Measurements from ENCODE around the gene EIF4G3. TPM values are rescaled to one million over a fixed set of nuclear protein-coding genes. Genes with fewer than 3 reads are reported as not detected.
A peak's percentile ranks its signal among the peaks of the same experiment; 100 is the strongest.
"Not testable (repeated sequence)": the region's sequence is repeated elsewhere in the genome, so short reads cannot be mapped to it uniquely, and the experiment has no call there.

Gene EIF4G3
- total and polyA plus RNA-seq, 2 donors (not counting 1 experiment from before 2014, with no cell fraction given), result 33.6 to 76.0 TPM

DNA sequence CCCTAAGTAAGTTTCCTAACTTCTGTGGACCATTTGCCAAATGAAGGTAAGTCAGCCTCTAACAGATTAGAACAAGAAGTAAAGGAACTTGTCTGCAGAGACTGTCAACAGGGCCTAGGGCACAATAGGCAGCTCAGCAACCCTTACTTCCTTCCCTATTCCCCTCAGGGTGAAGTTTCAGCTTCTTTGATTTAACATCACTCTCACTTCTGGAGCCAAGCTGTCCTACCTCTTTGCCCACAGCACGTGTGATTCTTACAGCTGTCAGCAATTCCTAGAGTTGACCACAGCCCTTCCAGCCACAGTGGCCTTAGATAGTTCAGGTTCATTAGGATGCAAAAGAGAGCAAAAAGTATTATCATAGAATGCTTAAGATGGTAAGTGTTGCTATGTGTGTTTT, 7.6 kb upstream of the EIF4G3 start:
- H3K9me3 ChIP-seq (ENCODE audit: control extremely low read depth in 1 of 3, control insufficient read depth in 2 of 3, insufficient read depth in 1 of 3, low read length in 2 of 3), result no peaks in the 10 kb centered on the region
- H2AFZ ChIP-seq (ENCODE audit: insufficient read depth, low read depth, low read length, poor library complexity, severe bottlenecking), result peak overlapping the region; percentile 61
- ATAC-seq (ENCODE audit: low read depth), result peak; percentile 91
- Mint-ChIP-seq H3K4me3 (peak overlapping the region; percentile 59), H3K4me1 (peaks cover 23% of the 10 kb centered on the region), H3K9me3 (ENCODE audit: insufficient read depth) (no peaks in the 10 kb centered on the region), H3K27ac (peak overlapping the region; percentile 87), H3K27me3 (no peaks in the 10 kb centered on the region)
- no peaks in the 10 kb centered on the region for H3K79me2 ChIP-seq (ENCODE audit: control insufficient read depth, insufficient read depth, low read length)
- peak overlapping the region; percentile 30 to 77 for H3K27ac ChIP-seq (ENCODE audit: low read length in 2 of 2)
- H3K36me3 ChIP-seq (replicated peaks in 1 of 2; ENCODE audit: control extremely low read depth in 1 of 2, control insufficient read depth in 1 of 2, extremely low read depth in 1 of 2, insufficient read depth in 2 of 2, low read length in 1 of 2), result no peaks in the 10 kb centered on the region
- H3K9ac ChIP-seq (ENCODE audit: low read length), result peak overlapping the region; percentile 19
- WGBS (ENCODE audit: insufficient coverage), result no CpG with 5 or more reads among the region's 1 CpG
- no peaks in the 10 kb centered on the region for H4K20me1 ChIP-seq (ENCODE audit: control insufficient read depth, insufficient read depth, low read length, poor library complexity, severe bottlenecking)
- TF ChIP-seq EZH2 (IDR thresholded peaks at IDR 0.05; ENCODE audit: borderline replicate concordance, insufficient read depth, low read depth, low read length, poor library complexity, severe bottlenecking), result no peak
- no peak overlapping the region for H3K4me3 ChIP-seq (ENCODE audit: control extremely low read depth in 1 of 5, extremely low read depth in 1 of 5, insufficient read depth in 1 of 5, low read depth in 2 of 5, low read length in 4 of 5)
- ChIA-PET POLR2A (interaction anchor here (0.5 kb wide), 1 partner anchor 187 kb away, joined by 6 read pairs; no protein-coding TSS in a partner anchor), CTCF (interaction anchor here (1.0 to 3.5 kb wide), 5 partner anchors 8 to 489 kb away, joined by 3 to 45 read pairs (median 4); no protein-coding TSS in a partner anchor)
- H3K4me1 ChIP-seq (ENCODE audit: control insufficient read depth in 2 of 2, insufficient read depth in 2 of 2, low read length in 2 of 2), result peaks cover 33 to 37% of the 10 kb centered on the region in 2 donors
- peak; percentile 70 for DNase-seq
- no peaks in the 10 kb centered on the region for H3K27me3 ChIP-seq (replicated peaks in 1 of 4; ENCODE audit: control extremely low read depth in 1 of 4, control insufficient read depth in 3 of 4, insufficient read depth in 4 of 4, low read length in 3 of 4)
- intact Hi-C loops (cut with micrococcal nuclease), result no loop called here
- peak overlapping the region; percentile 58 for H3K4me2 ChIP-seq (replicated peaks; ENCODE audit: low read depth, low read length, poor library complexity, severe bottlenecking)

GRCh38 chr1:21182181-21182731, 5.6 kb upstream of the EIF4G3 start:
- TF ChIP-seq EZH2 (IDR thresholded peaks at IDR 0.05; ENCODE audit: borderline replicate concordance, insufficient read depth, low read depth, low read length, poor library complexity, severe bottlenecking), result no peak
- TF ChIP-seq, protein P1, sequence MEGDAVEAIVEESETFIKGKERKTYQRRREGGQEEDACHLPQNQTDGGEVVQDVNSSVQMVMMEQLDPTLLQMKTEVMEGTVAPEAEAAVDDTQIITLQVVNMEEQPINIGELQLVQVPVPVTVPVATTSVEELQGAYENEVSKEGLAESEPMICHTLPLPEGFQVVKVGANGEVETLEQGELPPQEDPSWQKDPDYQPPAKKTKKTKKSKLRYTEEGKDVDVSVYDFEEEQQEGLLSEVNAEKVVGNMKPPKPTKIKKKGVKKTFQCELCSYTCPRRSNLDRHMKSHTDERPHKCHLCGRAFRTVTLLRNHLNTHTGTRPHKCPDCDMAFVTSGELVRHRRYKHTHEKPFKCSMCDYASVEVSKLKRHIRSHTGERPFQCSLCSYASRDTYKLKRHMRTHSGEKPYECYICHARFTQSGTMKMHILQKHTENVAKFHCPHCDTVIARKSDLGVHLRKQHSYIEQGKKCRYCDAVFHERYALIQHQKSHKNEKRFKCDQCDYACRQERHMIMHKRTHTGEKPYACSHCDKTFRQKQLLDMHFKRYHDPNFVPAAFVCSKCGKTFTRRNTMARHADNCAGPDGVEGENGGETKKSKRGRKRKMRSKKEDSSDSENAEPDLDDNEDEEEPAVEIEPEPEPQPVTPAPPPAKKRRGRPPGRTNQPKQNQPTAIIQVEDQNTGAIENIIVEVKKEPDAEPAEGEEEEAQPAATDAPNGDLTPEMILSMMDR (IDR thresholded peaks at IDR 0.05), result no peak
- no peak overlapping the region for H3K9ac ChIP-seq (ENCODE audit: low read length)
- H2AFZ ChIP-seq (ENCODE audit: insufficient read depth, low read depth, low read length, poor library complexity, severe bottlenecking), result no peak overlapping the region
- H3K27ac Mint-ChIP-seq, result peak overlapping the region; percentile 80
- 78% methylated on average over 2 of the region's 7 CpGs for WGBS (ENCODE audit: insufficient coverage)
- intact Hi-C loops (cut with micrococcal nuclease), result no loop called here
- H3K4me1 ChIP-seq (ENCODE audit: control insufficient read depth in 2 of 2, insufficient read depth in 2 of 2, low read length in 2 of 2), result peaks cover 35 to 39% of the 10 kb centered on the region in 2 donors
- POLR2A ChIA-PET, result no interaction called here
- no peak for ATAC-seq (ENCODE audit: low read depth)
- H3K4me2 ChIP-seq (replicated peaks; ENCODE audit: low read depth, low read length, poor library complexity, severe bottlenecking), result no peak overlapping the region
- peaks cover 26% of the 10 kb centered on the region for H3K4me1 Mint-ChIP-seq
- no peaks in the 10 kb centered on the region for H3K36me3 ChIP-seq (replicated peaks in 1 of 2; ENCODE audit: control extremely low read depth in 1 of 2, control insufficient read depth in 1 of 2, extremely low read depth in 1 of 2, insufficient read depth in 2 of 2, low read length in 1 of 2)
- H4K20me1 ChIP-seq (ENCODE audit: control insufficient read depth, insufficient read depth, low read length, poor library complexity, severe bottlenecking), result no peaks in the 10 kb centered on the region
- no peak overlapping the region for H3K4me3 Mint-ChIP-seq
- H3K79me2 ChIP-seq (ENCODE audit: control insufficient read depth, insufficient read depth, low read length), result no peaks in the 10 kb centered on the region
- no peak overlapping the region for H3K4me3 ChIP-seq (ENCODE audit: control extremely low read depth in 1 of 5, extremely low read depth in 1 of 5, insufficient read depth in 1 of 5, low read depth in 2 of 5, low read length in 4 of 5)
- peak overlapping the region in 1 of 2 donors; percentile 77 for H3K27ac ChIP-seq (ENCODE audit: low read length in 2 of 2)
- no peaks in the 10 kb centered on the region for H3K27me3 ChIP-seq (replicated peaks in 1 of 4; ENCODE audit: control extremely low read depth in 1 of 4, control insufficient read depth in 3 of 4, insufficient read depth in 4 of 4, low read length in 3 of 4)
- no peaks in the 10 kb centered on the region for H3K27me3 Mint-ChIP-seq
- CTCF ChIA-PET, result interaction anchor here (0.7 to 2.6 kb wide), 3 partner anchors 13 to 182 kb away, joined by 3 to 20 read pairs (median 3); no protein-coding TSS in a partner anchor
- DNase-seq, result no peak
- no peaks in the 10 kb centered on the region for H3K9me3 Mint-ChIP-seq (ENCODE audit: insufficient read depth)
- no peaks in the 10 kb centered on the region for H3K9me3 ChIP-seq (ENCODE audit: control extremely low read depth in 1 of 3, control insufficient read depth in 2 of 3, insufficient read depth in 1 of 3, low read length in 2 of 3)

DNA sequence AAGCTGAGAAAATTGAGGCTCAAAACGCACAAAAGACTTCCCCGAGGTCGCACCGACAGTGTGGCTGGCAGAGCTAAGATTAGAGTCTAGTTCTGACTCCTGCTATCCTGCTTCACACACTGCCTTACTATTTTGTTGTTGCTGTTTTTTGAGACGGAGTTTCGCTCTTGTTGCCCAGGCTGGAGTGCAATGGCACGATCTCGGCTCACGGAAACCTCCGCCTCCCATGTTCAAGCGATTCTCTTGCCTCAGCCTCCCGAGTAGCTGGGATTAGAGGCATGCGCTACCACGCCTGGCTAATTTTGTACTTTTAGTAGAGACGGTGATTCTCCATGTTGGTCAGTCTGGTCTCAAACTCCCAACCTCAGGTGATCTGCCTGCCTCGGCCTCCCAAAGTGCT, 1.6 kb upstream of the EIF4G3 start:
- peaks cover 32% of the 10 kb centered on the region for H3K4me1 Mint-ChIP-seq
- 97% methylated on average over 14 of the region's 16 CpGs for WGBS (ENCODE audit: insufficient coverage)
- H3K9me3 Mint-ChIP-seq (ENCODE audit: insufficient read depth); H4K20me1 ChIP-seq (ENCODE audit: control insufficient read depth, insufficient read depth, low read length, poor library complexity, severe bottlenecking); H3K36me3 ChIP-seq (replicated peaks in 1 of 2; ENCODE audit: control extremely low read depth in 1 of 2, control insufficient read depth in 1 of 2, extremely low read depth in 1 of 2, insufficient read depth in 2 of 2, low read length in 1 of 2); H3K27ac Mint-ChIP-seq; DNase-seq; H3K4me3 ChIP-seq (ENCODE audit: control extremely low read depth in 1 of 5, extremely low read depth in 1 of 5, insufficient read depth in 1 of 5, low read depth in 2 of 5, low read length in 4 of 5); ATAC-seq (ENCODE audit: low read depth); H2AFZ ChIP-seq (ENCODE audit: insufficient read depth, low read depth, low read length, poor library complexity, severe bottlenecking); POLR2A ChIA-PET; H3K9me3 ChIP-seq (ENCODE audit: control extremely low read depth in 1 of 3, control insufficient read depth in 2 of 3, insufficient read depth in 1 of 3, low read length in 2 of 3); H3K4me2 ChIP-seq (replicated peaks; ENCODE audit: low read depth, low read length, poor library complexity, severe bottlenecking); H3K9ac ChIP-seq (ENCODE audit: low read length); H3K27ac ChIP-seq (ENCODE audit: low read length in 2 of 2); H3K27me3 ChIP-seq (replicated peaks in 1 of 4; ENCODE audit: control extremely low read depth in 1 of 4, control insufficient read depth in 3 of 4, insufficient read depth in 4 of 4, low read length in 3 of 4); H3K27me3 Mint-ChIP-seq: not testable (repeated sequence)
- H3K79me2 ChIP-seq (ENCODE audit: control insufficient read depth, insufficient read depth, low read length), result peaks cover 17% of the 10 kb centered on the region
- peaks cover 28 to 36% of the 10 kb centered on the region in 2 donors for H3K4me1 ChIP-seq (ENCODE audit: control insufficient read depth in 2 of 2, insufficient read depth in 2 of 2, low read length in 2 of 2)
- CTCF ChIA-PET, result interaction anchor here (0.5 to 2.4 kb wide), 3 partner anchors 17 to 76 kb away, joined by 3 to 20 read pairs (median 3); no protein-coding TSS in a partner anchor
- peak overlapping the region; percentile 32 for H3K4me3 Mint-ChIP-seq
- intact Hi-C loops (cut with micrococcal nuclease), result loop anchor here (5.0 kb wide), 1 partner anchor 1296 kb away; the partner anchor contains the start of gene OTUD3
